Measurements from ENCODE around the gene CMPK2. TPM values are rescaled to one million over a fixed set of nuclear protein-coding genes. Genes with fewer than 3 reads are reported as not detected.

The CMPK2 gene
- total and polyA plus RNA-seq, 9 of the 15 experiments (the other 6 are each of a cell fraction or from before 2014, with no cell fraction given) = 2.6 to 10.5 (median 5.0) TPM

DNA sequence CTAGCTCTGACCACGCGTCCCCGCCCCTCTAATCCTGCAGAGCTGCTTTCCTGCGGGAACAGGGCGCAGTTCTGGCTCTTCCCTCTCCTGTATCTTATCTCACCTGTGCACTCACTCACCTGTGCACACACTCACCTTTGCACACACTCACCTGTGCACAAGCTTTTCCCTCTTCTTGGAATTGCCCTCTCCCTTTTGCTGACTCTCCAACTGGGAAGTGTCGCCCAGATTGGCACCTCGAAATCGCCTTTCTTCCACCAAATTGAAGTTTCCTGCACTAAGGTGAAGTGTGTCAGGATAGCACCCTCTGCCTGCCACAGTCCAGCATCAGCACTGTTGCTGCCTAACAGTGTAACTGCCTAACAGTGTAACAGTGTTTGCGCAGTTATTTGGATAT is 566 bp upstream of the CMPK2 start (continued):
- TF ChIP-seq, protein P1, sequence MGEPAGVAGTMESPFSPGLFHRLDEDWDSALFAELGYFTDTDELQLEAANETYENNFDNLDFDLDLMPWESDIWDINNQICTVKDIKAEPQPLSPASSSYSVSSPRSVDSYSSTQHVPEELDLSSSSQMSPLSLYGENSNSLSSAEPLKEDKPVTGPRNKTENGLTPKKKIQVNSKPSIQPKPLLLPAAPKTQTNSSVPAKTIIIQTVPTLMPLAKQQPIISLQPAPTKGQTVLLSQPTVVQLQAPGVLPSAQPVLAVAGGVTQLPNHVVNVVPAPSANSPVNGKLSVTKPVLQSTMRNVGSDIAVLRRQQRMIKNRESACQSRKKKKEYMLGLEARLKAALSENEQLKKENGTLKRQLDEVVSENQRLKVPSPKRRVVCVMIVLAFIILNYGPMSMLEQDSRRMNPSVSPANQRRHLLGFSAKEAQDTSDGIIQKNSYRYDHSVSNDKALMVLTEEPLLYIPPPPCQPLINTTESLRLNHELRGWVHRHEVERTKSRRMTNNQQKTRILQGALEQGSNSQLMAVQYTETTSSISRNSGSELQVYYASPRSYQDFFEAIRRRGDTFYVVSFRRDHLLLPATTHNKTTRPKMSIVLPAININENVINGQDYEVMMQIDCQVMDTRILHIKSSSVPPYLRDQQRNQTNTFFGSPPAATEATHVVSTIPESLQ (CRISPR knock-in tag; IDR thresholded peaks at IDR 0.05) = 0 out of 2 replicates have a peak, but pooled peaks have one; percentile 0
- TF ChIP-seq, protein P2, sequence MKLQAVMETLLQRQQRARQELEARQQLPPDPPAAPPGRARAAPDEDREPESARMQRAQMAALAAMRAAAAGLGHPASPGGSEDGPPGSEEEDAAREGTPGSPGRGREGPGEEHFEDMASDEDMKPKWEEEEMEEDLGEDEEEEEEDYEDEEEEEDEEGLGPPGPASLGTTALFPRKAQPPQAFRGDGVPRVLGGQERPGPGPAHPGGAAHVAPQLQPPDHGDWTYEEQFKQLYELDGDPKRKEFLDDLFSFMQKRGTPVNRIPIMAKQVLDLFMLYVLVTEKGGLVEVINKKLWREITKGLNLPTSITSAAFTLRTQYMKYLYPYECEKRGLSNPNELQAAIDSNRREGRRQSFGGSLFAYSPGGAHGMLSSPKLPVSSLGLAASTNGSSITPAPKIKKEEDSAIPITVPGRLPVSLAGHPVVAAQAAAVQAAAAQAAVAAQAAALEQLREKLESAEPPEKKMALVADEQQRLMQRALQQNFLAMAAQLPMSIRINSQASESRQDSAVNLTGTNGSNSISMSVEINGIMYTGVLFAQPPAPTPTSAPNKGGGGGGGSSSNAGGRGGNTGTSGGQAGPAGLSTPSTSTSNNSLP (IDR thresholded peaks at IDR 0.05; ENCODE audit: borderline replicate concordance, low read depth, low read length) = no peak
- TF ChIP-seq ZNF165 (CRISPR knock-in tag; IDR thresholded peaks at IDR 0.05; ENCODE audit: borderline replicate concordance) (no peak), RFX5 (IDR thresholded peaks at IDR 0.05; ENCODE audit: low read depth, low read length) (no peak), HDAC2 (IDR thresholded peaks at IDR 0.05) (peak; percentile 87), DACH1 (IDR thresholded peaks at IDR 0.05; ENCODE audit: partially characterized antibody) (no peak), FOXM1 (IDR thresholded peaks at IDR 0.05; ENCODE audit: low read depth) (no peak), FOXM1 (CRISPR knock-in tag; IDR thresholded peaks at IDR 0.05; ENCODE audit: low read depth) (0 out of 2 replicates have a peak, but pooled peaks have one; percentile 23), HNRNPK (IDR thresholded peaks at IDR 0.05; ENCODE audit: low read depth, low read length, poor library complexity, severe bottlenecking) (no peak), TCFL5 (CRISPR knock-in tag; conservative IDR thresholded peaks at IDR 0.05) (no peak), ZNF197 (CRISPR knock-in tag; IDR thresholded peaks at IDR 0.05; ENCODE audit: low read depth) (no peak), MECOM (CRISPR knock-in tag; IDR thresholded peaks at IDR 0.05) (0 out of 2 replicates have a peak, but pooled peaks have one; percentile 25), ZNF140 (CRISPR knock-in tag; IDR thresholded peaks at IDR 0.05) (no peak), HDAC1 (IDR thresholded peaks at IDR 0.05) (peak in 1 of 2 experiments; percentile 83; a peak in 2 of 4 replicates), GTF2E2 (tag; IDR thresholded peaks at IDR 0.05) (0 out of 2 replicates have a peak, but pooled peaks have one; percentile 57)
- TF ChIP-seq, protein P3, sequence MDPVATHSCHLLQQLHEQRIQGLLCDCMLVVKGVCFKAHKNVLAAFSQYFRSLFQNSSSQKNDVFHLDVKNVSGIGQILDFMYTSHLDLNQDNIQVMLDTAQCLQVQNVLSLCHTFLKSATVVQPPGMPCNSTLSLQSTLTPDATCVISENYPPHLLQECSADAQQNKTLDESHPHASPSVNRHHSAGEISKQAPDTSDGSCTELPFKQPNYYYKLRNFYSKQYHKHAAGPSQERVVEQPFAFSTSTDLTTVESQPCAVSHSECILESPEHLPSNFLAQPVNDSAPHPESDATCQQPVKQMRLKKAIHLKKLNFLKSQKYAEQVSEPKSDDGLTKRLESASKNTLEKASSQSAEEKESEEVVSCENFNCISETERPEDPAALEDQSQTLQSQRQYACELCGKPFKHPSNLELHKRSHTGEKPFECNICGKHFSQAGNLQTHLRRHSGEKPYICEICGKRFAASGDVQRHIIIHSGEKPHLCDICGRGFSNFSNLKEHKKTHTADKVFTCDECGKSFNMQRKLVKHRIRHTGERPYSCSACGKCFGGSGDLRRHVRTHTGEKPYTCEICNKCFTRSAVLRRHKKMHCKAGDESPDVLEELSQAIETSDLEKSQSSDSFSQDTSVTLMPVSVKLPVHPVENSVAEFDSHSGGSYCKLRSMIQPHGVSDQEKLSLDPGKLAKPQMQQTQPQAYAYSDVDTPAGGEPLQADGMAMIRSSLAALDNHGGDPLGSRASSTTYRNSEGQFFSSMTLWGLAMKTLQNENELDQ (CRISPR knock-in tag; IDR thresholded peaks at IDR 0.05; ENCODE audit: borderline replicate concordance) = no peak
- TF ChIP-seq, protein P4, sequence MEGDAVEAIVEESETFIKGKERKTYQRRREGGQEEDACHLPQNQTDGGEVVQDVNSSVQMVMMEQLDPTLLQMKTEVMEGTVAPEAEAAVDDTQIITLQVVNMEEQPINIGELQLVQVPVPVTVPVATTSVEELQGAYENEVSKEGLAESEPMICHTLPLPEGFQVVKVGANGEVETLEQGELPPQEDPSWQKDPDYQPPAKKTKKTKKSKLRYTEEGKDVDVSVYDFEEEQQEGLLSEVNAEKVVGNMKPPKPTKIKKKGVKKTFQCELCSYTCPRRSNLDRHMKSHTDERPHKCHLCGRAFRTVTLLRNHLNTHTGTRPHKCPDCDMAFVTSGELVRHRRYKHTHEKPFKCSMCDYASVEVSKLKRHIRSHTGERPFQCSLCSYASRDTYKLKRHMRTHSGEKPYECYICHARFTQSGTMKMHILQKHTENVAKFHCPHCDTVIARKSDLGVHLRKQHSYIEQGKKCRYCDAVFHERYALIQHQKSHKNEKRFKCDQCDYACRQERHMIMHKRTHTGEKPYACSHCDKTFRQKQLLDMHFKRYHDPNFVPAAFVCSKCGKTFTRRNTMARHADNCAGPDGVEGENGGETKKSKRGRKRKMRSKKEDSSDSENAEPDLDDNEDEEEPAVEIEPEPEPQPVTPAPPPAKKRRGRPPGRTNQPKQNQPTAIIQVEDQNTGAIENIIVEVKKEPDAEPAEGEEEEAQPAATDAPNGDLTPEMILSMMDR (IDR thresholded peaks at IDR 0.05 in 2 of 3, conservative IDR thresholded peaks at IDR 0.05 in 1 of 3; ENCODE audit: insufficient read depth in 2 of 3, low read depth in 1 of 3, low read length in 3 of 3) = peak; percentile 65 to 72 (median 70)
- TF ChIP-seq, protein P5, sequence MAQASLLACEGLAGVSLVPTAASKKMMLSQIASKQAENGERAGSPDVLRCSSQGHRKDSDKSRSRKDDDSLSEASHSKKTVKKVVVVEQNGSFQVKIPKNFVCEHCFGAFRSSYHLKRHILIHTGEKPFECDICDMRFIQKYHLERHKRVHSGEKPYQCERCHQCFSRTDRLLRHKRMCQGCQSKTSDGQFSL (CRISPR knock-in tag; IDR thresholded peaks at IDR 0.05) = no peak
- TF ChIP-seq, protein P5 (tag; IDR thresholded peaks at IDR 0.05) = no peak

Data from K562 (cell line).